H1 (cell line): ENCODE results near the gene TPSB2. TPM values are rescaled to one million over a fixed set of nuclear protein-coding genes. Genes with fewer than 3 reads are reported as not detected.

ENCODE experiments used
- CTCF ChIA-PET: fragments of 300-600 bp; sonication (Branson Sonifier 250); formaldehyde crosslinking; loops from one replicate; lab custom pipeline; 2021; ENCODE audit not compliant: partially characterized antibody; lab: Charles Lee
- POLR2A ChIA-PET: fragments of 300-600 bp; sonication (Branson Sonifier 250); formaldehyde crosslinking; loops from one replicate; lab custom pipeline; 2021; ENCODE audit warnings: inconsistent platforms; ENCODE audit not compliant: partially characterized antibody; lab: Charles Lee
- DNase-seq, 2 experiments: peaks; one replicate each; pipeline versions ENCODE4 v3.0.0 to v3.0.0-alpha.2; 2010 to 2022; ENCODE audit warnings: low spot score in 2 of 2, low read depth in 1 of 2, mixed read lengths in 1 of 2
- FAIRE-seq: peaks from 2 replicates; lab custom pipeline; 2011; peaks lifted over from hg19 to GRCh38; lab: Jason Lieb, UNC
- H2AFZ ChIP-seq: 2 replicates; pipeline ENCODE4 v1.8.1; 2012; ENCODE audit warnings: low read length, inconsistent platforms
- H2AK5ac ChIP-seq: 2 replicates; pipeline ENCODE4 v1.6.1; 2013; ENCODE audit warnings: low read depth, low read length
- H2BK120ac ChIP-seq: replicated peaks from 2 replicates; pipeline ENCODE3; 2013; ENCODE audit warnings: low read depth, low read length, inconsistent platforms
- H2BK12ac ChIP-seq: 2 replicates; pipeline ENCODE4 v1.6.1; 2013; ENCODE audit warnings: low read depth, low read length
- H2BK15ac ChIP-seq: 2 replicates; pipeline ENCODE4 v1.6.1; 2013; ENCODE audit warnings: low read length
- H2BK20ac ChIP-seq: 2 replicates; pipeline ENCODE4 v1.6.1; 2013; ENCODE audit warnings: low read length
- H2BK5ac ChIP-seq: 2 replicates; pipeline ENCODE4 v1.6.1; 2013; ENCODE audit warnings: low read depth, low read length
- H3K14ac ChIP-seq: 2 replicates; pipeline ENCODE4 v1.6.1; 2013; ENCODE audit warnings: inconsistent platforms; ENCODE audit not compliant: insufficient read length
- H3K18ac ChIP-seq: 2 replicates; pipeline ENCODE4 v1.6.1; 2013; ENCODE audit warnings: low read length; ENCODE audit errors: extremely low read depth
- H3K23ac ChIP-seq: 2 replicates; pipeline ENCODE4 v1.6.1; 2013; ENCODE audit warnings: inconsistent platforms; ENCODE audit not compliant: insufficient read length
- H3K23me2 ChIP-seq: 2 replicates; pipeline ENCODE4 v1.6.1; 2013; ENCODE audit warnings: low read depth, low read length
- H3K27ac ChIP-seq: 2 replicates; pipeline ENCODE4 v1.6.1; 2011; ENCODE audit warnings: low read depth, low read length, inconsistent platforms
- H3K27me3 ChIP-seq, 4 experiments: replicated peaks in 1 of 4; 1 replicate in 1 of 4; 2 replicates in 3 of 4; pipeline versions ENCODE4 v1.6.1 to v1.8.1; 2011 to 2013; ENCODE audit warnings: low read length in 3 of 4, mild to moderate bottlenecking in 3 of 4, inconsistent platforms in 2 of 4, mixed read lengths in 2 of 4, moderate library complexity in 1 of 4; ENCODE audit not compliant: control insufficient read depth in 3 of 4, insufficient read depth in 3 of 4; ENCODE audit errors: extremely low read depth in 1 of 4
- H3K36me3 ChIP-seq, 4 experiments: 2 replicates each; pipeline versions ENCODE4 v1.6.1 to v1.8.1; 2011 to 2013; ENCODE audit warnings: mild to moderate bottlenecking in 4 of 4, low read length in 3 of 4, moderate library complexity in 2 of 4, control low read depth in 1 of 4, inconsistent platforms in 1 of 4; ENCODE audit not compliant: insufficient read depth in 4 of 4, control insufficient read depth in 2 of 4
- H3K4ac ChIP-seq: replicated peaks from 2 replicates; pipeline ENCODE3; 2013; ENCODE audit warnings: low read length, low read depth, mixed read lengths, inconsistent platforms; ENCODE audit not compliant: insufficient read length
- H3K4me1 ChIP-seq, 4 experiments: replicated peaks in 1 of 4; 1 replicate in 1 of 4; 2 replicates in 3 of 4; pipeline versions ENCODE4 v1.6.1 to v1.8.1; 2011 to 2013; ENCODE audit warnings: low read length in 3 of 4, inconsistent platforms in 2 of 4, mixed read lengths in 1 of 4; ENCODE audit not compliant: insufficient read depth in 4 of 4, control insufficient read depth in 3 of 4
- H3K4me2 ChIP-seq, 2 experiments: 2 replicates each; pipeline versions ENCODE4 v1.6.1 to v1.8.1; 2011 to 2013; ENCODE audit warnings: low read depth in 2 of 2, low read length in 2 of 2, control low read depth in 1 of 2, inconsistent platforms in 1 of 2, mild to moderate bottlenecking in 1 of 2; ENCODE audit not compliant: insufficient read depth in 1 of 2
- H3K4me3 ChIP-seq, 4 experiments: fragments of 200-600, 300-600 bp in 1 of 4; sonication (generic), shearing (Covaris generic), sonication (Bioruptor Twin) in 1 of 4; 2 replicates each; pipeline versions ENCODE4 v1.5.1 to v1.8.1; 2011 to 2016; ENCODE audit warnings: low read length in 4 of 4, low read depth in 3 of 4, control low read depth in 2 of 4, inconsistent platforms in 2 of 4, mild to moderate bottlenecking in 2 of 4, mixed read lengths in 1 of 4, moderate library complexity in 1 of 4; ENCODE audit not compliant: insufficient read depth in 2 of 4; ENCODE audit errors: extremely low read depth in 1 of 4
- H3K56ac ChIP-seq: replicated peaks from 2 replicates; pipeline ENCODE3; 2013; ENCODE audit warnings: low read depth, mild to moderate bottlenecking, mixed read lengths, low read length, inconsistent platforms; ENCODE audit not compliant: insufficient read length
- H3K79me1 ChIP-seq: 2 replicates; pipeline ENCODE4 v1.6.1; 2013; ENCODE audit warnings: low read depth, low read length, control low read depth
- H3K79me2 ChIP-seq, 2 experiments: 2 replicates each; pipeline versions ENCODE4 v1.6.1 to v1.8.1; 2012 to 2013; ENCODE audit warnings: low read length in 2 of 2, mild to moderate bottlenecking in 2 of 2, inconsistent platforms in 1 of 2; ENCODE audit not compliant: insufficient read depth in 2 of 2, control insufficient read depth in 1 of 2
- H3K9ac ChIP-seq, 4 experiments: replicated peaks in 1 of 4; 1 replicate in 1 of 4; 2 replicates in 3 of 4; pipeline versions ENCODE4 v1.6.1 to v1.8.1; 2011 to 2013; ENCODE audit warnings: low read depth in 3 of 4, low read length in 3 of 4, control low read depth in 2 of 4, mild to moderate bottlenecking in 2 of 4, moderate library complexity in 2 of 4, inconsistent platforms in 1 of 4; ENCODE audit errors: extremely low read depth in 1 of 4
- H3K9me3 ChIP-seq, 2 experiments: 2 replicates each; pipeline versions ENCODE4 v1.6.1 to v1.8.1; 2012 to 2013; ENCODE audit warnings: mild to moderate bottlenecking in 2 of 2, moderate library complexity in 2 of 2, control low read depth in 1 of 2, inconsistent platforms in 1 of 2, low read depth in 1 of 2, low read length in 1 of 2, mixed read lengths in 1 of 2; ENCODE audit not compliant: insufficient read depth in 2 of 2
- H4K20me1 ChIP-seq, 2 experiments: replicated peaks in 1 of 2; 2 replicates each; pipeline versions ENCODE3 to v1.8.1; 2011 to 2013; ENCODE audit warnings: inconsistent platforms in 2 of 2, low read length in 2 of 2, mild to moderate bottlenecking in 1 of 2; ENCODE audit not compliant: insufficient read depth in 2 of 2, control insufficient read depth in 1 of 2
- H4K5ac ChIP-seq: 2 replicates; pipeline ENCODE4 v1.6.1; 2013; ENCODE audit warnings: low read length, low read depth, mixed read lengths, inconsistent platforms; ENCODE audit not compliant: insufficient read length
- H4K8ac ChIP-seq: 2 replicates; pipeline ENCODE4 v1.8.0; 2013; ENCODE audit warnings: mild to moderate bottlenecking, moderate library complexity, low read length, inconsistent platforms; ENCODE audit not compliant: insufficient read depth; ENCODE audit errors: extremely low read depth
- H4K91ac ChIP-seq: replicated peaks from 2 replicates; pipeline ENCODE3; 2013; ENCODE audit warnings: low read length, mixed read lengths, inconsistent platforms; ENCODE audit not compliant: insufficient read length
- BACH1 ChIP-seq: IDR thresholded peaks from 2 replicates; pipeline ENCODE4 v1.6.1; 2012; ENCODE audit warnings: low read length, improper control_type of control experiment
- CBX5 ChIP-seq: fragments of 300-800, 300-1000 bp; sonication (generic); IDR thresholded peaks from 2 replicates; pipeline ENCODE4 v1.7.1; 2016; ENCODE audit warnings: antibody characterized with exemption, low read length, low read depth
- CBX8 ChIP-seq: fragments of 300-800, 300-1000 bp; sonication (generic); IDR thresholded peaks from 2 replicates; pipeline ENCODE4 v1.7.1; 2016; ENCODE audit warnings: low read depth, low read length, borderline replicate concordance
- CHD2 ChIP-seq: IDR thresholded peaks from 2 replicates; pipeline ENCODE4 v1.6.1; 2012; ENCODE audit warnings: low read length, improper control_type of control experiment
- CTCF ChIP-seq, 3 experiments: IDR thresholded peaks; 1 replicate in 2 of 3; 2 replicates in 1 of 3; pipeline versions ENCODE4 v1.5.1 to v1.6.1; 2011; ENCODE audit warnings: low read length in 3 of 3, mild to moderate bottlenecking in 3 of 3, inconsistent platforms in 2 of 3, low read depth in 1 of 3, moderate library complexity in 1 of 3; ENCODE audit not compliant: insufficient read depth in 1 of 3; ENCODE audit errors: control extremely low read depth in 1 of 3
- EGR1 ChIP-seq: IDR thresholded peaks from 2 replicates; pipeline ENCODE4 v1.6.1; 2011; ENCODE audit warnings: low read depth, low read length, borderline replicate concordance
- EZH2 ChIP-seq: fragments of 200-600 bp; sonication (generic); IDR thresholded peaks from 2 replicates; pipeline ENCODE4 v1.7.1; 2012; ENCODE audit warnings: low read depth, mild to moderate bottlenecking, moderate library complexity, low read length, inconsistent platforms; ENCODE audit not compliant: severe bottlenecking
- NANOG ChIP-seq: IDR thresholded peaks from 2 replicates; pipeline ENCODE4 v1.6.1; 2011; ENCODE audit warnings: low read length, low read depth, mild to moderate bottlenecking, inconsistent platforms; ENCODE audit not compliant: insufficient read depth, poor library complexity, severe bottlenecking
- PHF8 ChIP-seq: fragments of 200-600 bp; sonication (generic); conservative IDR thresholded peaks from 2 replicates; pipeline ENCODE4 v1.7.1; 2012; ENCODE audit warnings: low read depth, mild to moderate bottlenecking, inconsistent platforms, low read length, moderate library complexity
- RBBP5 ChIP-seq: IDR thresholded peaks from 2 replicates; pipeline ENCODE4 v1.7.1; 2012; ENCODE audit warnings: low read depth, mild to moderate bottlenecking, inconsistent platforms, low read length, moderate library complexity, borderline replicate concordance
- SIRT6 ChIP-seq: IDR thresholded peaks from one replicate; pipeline ENCODE4 v1.7.1; 2012; ENCODE audit warnings: low read length, inconsistent platforms
- WGBS, 2 experiments: shearing (Covaris generic) in 1 of 2; methylation state at CpG; one replicate each; pipeline versions ENCODE4 v1.1.6 to v1.1.7; 2013 to 2015; ENCODE audit warnings: low lambda C conversion rate in 2 of 2, mixed read lengths in 2 of 2, inconsistent platforms in 1 of 2, low coverage in 1 of 2, missing lambda C conversion rate in 1 of 2; ENCODE audit not compliant: insufficient replicate concordance in 2 of 2, insufficient coverage in 1 of 2, insufficient read length in 1 of 2; ENCODE audit errors: extremely low coverage in 1 of 2, missing lambda C conversion rate in 1 of 2; 5-methylcytosine and 5-hydroxymethylcytosine counted together
- polyA plus RNA-seq, 7 experiments: library from polyadenylated mRNA; depleted of rRNA in 3 of 7; stranded (reverse) in 5 of 7; unstranded in 2 of 7; fragments of >200 nt in 5 of 7; fragments of 200-250 nt in 2 of 7; gene quantifications; 1 replicate in 5 of 7; 2 replicates in 1 of 7; 4 replicates in 1 of 7; pipeline versions ENCODE4 v1.2.1 to v1.2.3, GENCODE V29; 2011 to 2013; ENCODE audit warnings: missing spikeins in 2 of 7, mixed read lengths in 2 of 7
- total RNA-seq: library from RNA; stranded (reverse); fragmentation: NEBNext Ultra II Directional; extraction: Animal tissue kit (Norgen Biotek cat#: 25700); gene quantifications from 2 replicates; pipeline ENCODE4 v1.2.1, GENCODE V29; 2021

The TPSB2 gene
- total and polyA plus RNA-seq, 2 of the 8 experiments (the other 6 are each of a cell fraction or from before 2014, with no cell fraction given), result 0.08 TPM; not detected in 1

GRCh38 chr16:1237990-1238389, 8.0 kb upstream of the TPSB2 start:
- no peak overlapping the region for H2AFZ ChIP-seq
- POLR2A ChIA-PET, result no interaction called here

More at GRCh38 chr16:1237990-1238389, 8.0 kb upstream of the TPSB2 start:
- H3K4me3 ChIP-seq, result no peak overlapping the region
- H4K5ac ChIP-seq, result no peak overlapping the region
- H2AK5ac ChIP-seq, result peak overlapping the region; percentile 98
- H3K27ac ChIP-seq, result no peak overlapping the region
- H3K14ac ChIP-seq, result peak overlapping the region; percentile 93
- FAIRE-seq, result no peak
- H3K23me2 ChIP-seq, result no peaks in the 10 kb centered on the region
- 80% methylated on average over 9 of the region's 9 CpGs; no CpG with 5 or more reads in 1 of the 2 experiments for WGBS, 2 experiments
- peaks cover 0 to 4% (median 0%) of the 10 kb centered on the region in 4 experiments; a peak in 1 of 7 replicates for H3K27me3 ChIP-seq
- H3K9ac ChIP-seq, result peak overlapping the region in 1 of 4 experiments; percentile 32; a peak in 1 of 7 replicates
- no peak for DNase-seq
- peak overlapping the region; percentile 11; the same call in 1 of the 2 replicates for H2BK15ac ChIP-seq
- peaks cover 0 to 4% of the 10 kb centered on the region in 2 experiments for H4K20me1 ChIP-seq
- no peak overlapping the region for H3K56ac ChIP-seq
- H3K4me2 ChIP-seq, result no peak overlapping the region
- no peak overlapping the region for H3K18ac ChIP-seq
- peak overlapping the region; percentile 27 for H3K4ac ChIP-seq
- H2BK120ac ChIP-seq, result no peak overlapping the region
- H2BK5ac ChIP-seq, result no peak overlapping the region
- H2BK20ac ChIP-seq, result no peak overlapping the region
- H4K8ac ChIP-seq, result no peak overlapping the region
- no peaks in the 10 kb centered on the region for H3K36me3 ChIP-seq
- CTCF ChIA-PET, result interaction anchor here (0.9 kb wide), 1 partner anchor 135 kb away, joined by 3 read pairs; no protein-coding TSS in a partner anchor
- H3K79me2 ChIP-seq, result no peaks in the 10 kb centered on the region
- TF ChIP-seq CBX8 (no peak), SIRT6 (no peak), EGR1 (no peak), BACH1 (no peak), EZH2 (no peak), CHD2 (no peak), CBX5 (no peak), CTCF (IDR thresholded peaks at IDR 0.05; ENCODE audit: control extremely low read depth in 1 of 3, insufficient read depth in 1 of 3, low read depth in 1 of 3, low read length in 3 of 3) (no peak), RBBP5 (no peak), NANOG (no peak), PHF8 (no peak)
- no peak overlapping the region for H3K23ac ChIP-seq
- no peak overlapping the region for H4K91ac ChIP-seq
- H3K9me3 ChIP-seq, result no peaks in the 10 kb centered on the region
- peak overlapping the region; percentile 56; the same call in 1 of the 2 replicates for H2BK12ac ChIP-seq
- no peaks in the 10 kb centered on the region for H3K79me1 ChIP-seq
- peaks cover 0 to 2% (median 0%) of the 10 kb centered on the region in 4 experiments; a peak in 1 of 7 replicates for H3K4me1 ChIP-seq
